ENCODE results near the gene AUTS2.
A peak's percentile ranks its signal among the peaks of the same experiment; 100 is the strongest.

Gene AUTS2

GRCh38 chr7:70539205-70539604, 940.9 kb downstream of the AUTS2 start:
- no peak for DNase-seq

GRCh38 chr7:70539617-70540016, 941.3 kb downstream of the AUTS2 start:
- no peak for DNase-seq

- no peak for DNase-seq
Measured at GRCh38 chr7:70540641-70541040, 942.4 kb downstream of the AUTS2 start.

DNA sequence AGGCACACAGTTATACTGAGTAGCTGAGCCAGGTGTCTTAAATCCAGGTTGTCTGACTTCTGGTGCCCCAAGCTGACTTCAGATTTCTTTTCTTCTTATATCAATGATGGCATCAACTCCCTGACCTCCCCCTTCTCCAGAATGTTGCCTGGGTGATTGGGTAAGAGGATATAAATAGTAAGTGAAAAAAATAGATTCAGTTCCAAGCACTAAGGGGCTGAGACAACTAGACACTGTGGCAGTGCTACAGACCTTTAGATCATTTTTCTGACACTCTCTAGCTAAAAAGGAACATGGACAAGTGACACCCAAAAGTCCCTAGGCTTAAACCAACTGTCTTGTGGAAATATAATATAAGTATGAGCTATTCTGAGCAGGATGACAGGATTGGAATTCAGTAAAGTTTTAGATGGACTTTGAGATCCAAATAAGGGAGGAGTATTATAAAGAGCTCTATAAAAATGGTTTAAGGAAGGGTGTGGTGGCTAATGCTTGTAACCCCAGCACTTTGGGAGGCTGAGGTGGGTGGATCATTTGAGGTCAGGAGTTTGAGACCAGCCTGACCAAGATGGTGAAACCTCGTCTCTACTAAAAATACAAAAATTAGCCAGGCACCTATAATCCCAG, 944.6 kb downstream of the AUTS2 start:
- no peak for DNase-seq

DNA sequence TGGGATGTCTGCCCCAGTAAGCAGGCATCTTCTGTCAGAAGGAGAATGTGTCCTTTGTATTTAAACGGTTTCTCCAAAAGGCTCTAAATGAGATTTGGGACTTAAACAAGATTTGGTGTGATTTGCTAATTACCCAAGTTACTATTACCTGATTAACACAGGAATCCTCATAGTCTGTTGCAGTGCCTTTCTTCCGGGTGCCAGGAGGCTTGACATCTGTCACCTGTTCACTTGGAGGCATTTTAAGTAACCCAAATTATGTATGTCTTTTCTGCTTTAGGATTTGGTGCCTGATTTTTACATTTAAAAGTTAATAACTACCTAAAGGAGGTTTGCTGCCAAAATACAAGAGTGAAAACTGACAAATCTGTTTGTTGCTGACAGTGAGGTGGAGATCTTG, 945.7 kb downstream of the AUTS2 start:
- peak; percentile 96 for DNase-seq

- no peak for DNase-seq
Measured at GRCh38 chr7:70545214-70545613, 946.9 kb downstream of the AUTS2 start.

DNA sequence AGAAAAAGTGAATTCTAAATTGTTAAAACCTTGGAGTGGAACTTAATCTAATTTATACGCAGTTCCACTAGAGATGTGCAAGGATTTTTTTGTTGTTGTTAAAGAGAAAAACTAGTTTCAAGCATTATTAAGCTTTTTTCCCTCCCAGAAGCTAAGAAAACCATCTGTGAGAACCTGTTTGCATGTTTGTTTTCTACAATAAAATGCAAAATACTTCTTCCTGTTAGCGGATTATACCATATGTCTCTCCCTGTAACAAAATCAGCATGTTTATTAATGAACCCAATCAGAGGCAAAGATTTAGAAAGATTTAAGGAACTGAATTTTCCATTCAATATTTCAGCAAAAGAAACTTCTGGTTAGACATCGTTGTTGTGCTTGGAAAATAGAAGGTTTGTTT, 953.9 kb downstream of the AUTS2 start:
- no peak for DNase-seq

- no peak for DNase-seq
Measured at GRCh38 chr7:70553364-70553763, 955.1 kb downstream of the AUTS2 start.

DNA sequence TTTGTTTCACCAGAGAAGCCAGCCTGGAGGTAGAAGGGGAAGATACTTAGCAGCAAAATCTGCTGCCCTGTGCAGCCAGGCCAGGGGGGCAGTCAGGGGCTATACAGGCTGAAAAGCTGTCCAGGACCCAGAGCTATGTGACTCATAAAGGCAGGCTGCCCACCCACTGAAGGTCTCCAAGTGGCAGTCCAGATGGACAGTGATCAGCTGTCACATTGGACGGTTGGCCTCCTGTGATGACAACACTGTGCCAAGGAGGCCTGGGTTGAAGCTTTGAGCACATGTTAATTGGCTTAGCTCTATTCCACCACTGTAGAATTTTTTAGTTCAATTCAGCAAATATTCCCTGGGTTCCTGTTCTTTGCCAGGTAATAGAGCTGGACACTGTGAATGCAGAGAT, 956.4 kb downstream of the AUTS2 start:
- peak; percentile 27 for DNase-seq

GRCh38 chr7:70556761-70557160, 958.5 kb downstream of the AUTS2 start:
- no peak for DNase-seq

- peak; percentile 43 for DNase-seq
Measured at GRCh38 chr7:70557338-70557737, 959.1 kb downstream of the AUTS2 start.

- no peak for DNase-seq
Measured at GRCh38 chr7:70559815-70560214, 961.5 kb downstream of the AUTS2 start.

DNA sequence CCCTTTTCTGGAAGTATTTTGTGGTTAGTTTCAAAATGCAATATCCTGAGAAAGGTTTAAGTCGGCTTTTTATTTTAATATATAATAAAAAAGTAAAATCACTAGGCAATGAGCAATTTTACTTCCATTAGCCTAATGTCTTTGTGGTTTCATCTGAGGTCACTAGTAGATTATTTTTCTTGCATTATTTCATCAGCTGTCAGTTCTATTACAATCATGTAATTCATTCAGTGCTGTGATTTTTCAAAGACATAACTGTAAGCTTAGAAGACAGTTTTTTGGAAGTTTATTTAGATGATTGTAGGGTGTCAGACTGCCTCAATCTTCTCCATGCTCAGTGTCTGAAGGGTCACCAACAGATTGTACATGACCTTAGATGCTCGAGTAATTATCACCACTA, 965.7 kb downstream of the AUTS2 start:
- no peak for DNase-seq

GRCh38 chr7:70565721-70566370, 967.6 kb downstream of the AUTS2 start:
- DNase-seq: no peak

DNA sequence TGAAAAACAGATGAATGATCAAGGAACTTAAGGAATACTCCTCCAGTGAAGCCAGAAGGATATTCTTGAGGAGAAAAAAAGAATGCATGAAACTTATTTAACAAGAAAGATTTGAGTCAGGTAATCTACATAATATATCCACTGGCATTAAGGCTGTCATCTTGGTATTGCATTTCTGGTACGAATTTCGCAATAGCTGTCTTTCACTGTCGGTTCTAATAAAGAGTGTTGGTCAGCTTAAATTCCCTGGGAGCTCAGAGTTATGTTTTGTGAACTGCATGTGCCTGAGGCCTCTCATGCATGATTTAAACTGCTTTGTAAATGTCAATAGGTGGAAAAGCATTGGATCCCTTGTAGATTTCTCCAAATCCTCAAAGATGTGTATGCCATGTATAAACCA, 968.4 kb downstream of the AUTS2 start:
- DNase-seq: no peak

- no peak for DNase-seq
Measured at GRCh38 chr7:70568674-70569334, 970.5 kb downstream of the AUTS2 start.

- peak; percentile 96 for DNase-seq
Measured at GRCh38 chr7:70569335-70569819, 971.1 kb downstream of the AUTS2 start.

GRCh38 chr7:70570029-70570428, 971.8 kb downstream of the AUTS2 start:
- no peak for DNase-seq

DNA sequence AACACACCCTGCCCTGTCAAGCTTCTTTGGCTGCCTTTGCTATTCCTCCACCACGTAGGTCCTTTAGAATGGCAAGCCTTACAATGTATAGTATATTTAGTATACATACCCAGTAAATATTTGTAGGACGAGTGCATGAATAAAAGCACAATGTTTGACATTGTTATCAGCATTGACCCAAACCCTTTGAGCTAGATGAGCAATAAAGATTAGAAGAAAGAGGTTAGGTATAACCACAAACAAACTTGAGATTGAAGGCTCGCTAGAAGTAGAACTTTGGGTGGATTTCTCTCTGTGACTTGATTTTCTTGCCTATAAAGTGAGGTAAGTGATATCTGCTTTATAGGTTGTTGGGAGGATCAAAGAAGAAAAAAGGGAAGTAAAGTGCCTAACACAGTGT, 972.7 kb downstream of the AUTS2 start:
- no peak for DNase-seq

- DNase-seq: peak; percentile 70
Measured at GRCh38 chr7:70571403-70571934, 973.2 kb downstream of the AUTS2 start.

GRCh38 chr7:70571961-70572360, 973.7 kb downstream of the AUTS2 start:
- peak; percentile 53 for DNase-seq

DNA sequence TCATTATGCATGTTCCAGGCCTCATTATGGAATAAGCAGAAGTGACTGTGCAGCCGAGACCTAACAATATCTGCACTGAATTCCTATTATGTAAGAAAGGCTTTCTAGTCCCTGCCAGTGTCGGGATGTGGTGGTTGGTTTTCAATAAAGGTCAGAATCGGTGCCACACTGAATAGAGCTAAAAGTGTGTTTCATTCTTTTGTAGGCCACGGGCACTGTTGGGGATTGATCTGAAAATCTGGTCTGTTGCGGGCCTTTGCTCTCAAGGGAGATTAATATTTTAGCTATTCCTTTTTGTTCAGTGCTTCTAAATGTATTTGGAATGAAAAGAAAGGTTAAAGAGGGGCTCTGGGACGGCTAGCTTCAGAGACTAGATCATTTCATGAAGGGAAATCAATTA, 974.3 kb downstream of the AUTS2 start:
- DNase-seq: no peak

GRCh38 chr7:70573071-70573661, 974.9 kb downstream of the AUTS2 start:
- peak; percentile 94 for DNase-seq

GRCh38 chr7:70573696-70574095, 975.4 kb downstream of the AUTS2 start:
- DNase-seq: peak; percentile 65

Data from NCI-H82 (cell line).